GM20000 (cell line): ENCODE measurements around the gene LMLN.
"Not testable (repeated sequence)": the region's sequence is repeated elsewhere in the genome, so short reads cannot be mapped to it uniquely, and the experiment has no call there.

Experiments
- DNase-seq: peaks from one replicate; pipeline ENCODE4 v3.0.0; 2012; ENCODE audit warnings: low spot score
- CTCF ChIP-seq: IDR thresholded peaks from 2 replicates; pipeline ENCODE4 v1.5.1; 2012; ENCODE audit warnings: mild to moderate bottlenecking, control low read depth; ENCODE audit errors: extremely low read depth, missing control alignments

LMLN gene

DNA sequence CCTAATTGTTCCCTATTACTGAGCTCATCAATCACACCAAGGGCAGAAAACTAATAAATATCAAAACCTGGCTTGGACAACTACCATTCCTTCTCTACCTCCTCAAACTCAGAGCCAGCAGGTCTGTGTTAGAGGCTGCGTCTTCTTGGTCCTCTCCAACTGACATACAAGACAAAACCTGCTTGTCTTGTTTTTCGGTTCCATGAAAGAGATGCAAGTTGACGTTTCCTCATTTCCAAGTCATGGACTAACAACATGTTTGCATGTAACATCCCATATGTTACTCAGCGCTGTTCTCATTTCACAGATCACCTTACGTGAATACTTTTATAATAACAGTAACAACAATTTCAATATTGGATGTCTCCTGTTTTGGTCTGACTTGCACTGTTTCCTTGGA is 110.9 kb downstream of the LMLN start:
- DNase-seq = no peak
- no peak for TF ChIP-seq CTCF

GRCh38 chr3:198071602-198072287 is 111.7 kb downstream of the LMLN start:
- peak; percentile 18 for DNase-seq
- no peak for TF ChIP-seq CTCF

DNA sequence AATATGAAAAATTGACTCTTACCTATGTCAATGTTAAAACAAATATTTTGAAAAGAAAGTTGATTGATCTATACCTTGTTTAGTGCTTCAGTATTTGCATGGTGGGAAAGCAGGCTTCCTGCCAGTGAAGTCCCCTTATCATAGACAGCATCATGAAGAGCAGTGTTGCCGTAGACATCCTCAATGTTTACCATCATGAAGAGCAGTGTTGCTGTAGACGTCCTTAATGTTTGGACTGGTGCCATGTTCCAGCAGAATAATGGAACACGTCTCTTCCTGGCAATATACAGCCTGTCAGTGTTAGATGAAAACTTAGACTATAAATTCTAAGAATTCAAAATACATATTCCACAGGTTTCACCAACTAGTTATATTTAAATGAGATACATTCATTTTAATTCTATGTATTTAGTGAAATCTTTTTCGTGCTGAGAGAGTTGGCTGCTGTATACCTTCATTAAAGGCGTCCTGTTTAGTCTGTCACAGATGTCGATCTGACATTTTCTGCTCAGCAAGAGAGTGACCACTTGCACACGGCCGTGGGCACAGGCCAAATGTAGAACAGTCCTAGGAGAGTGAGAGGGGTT is 116.8 kb downstream of the LMLN start:
- no peak for DNase-seq
- no peak for TF ChIP-seq CTCF

- peak; percentile 14 for DNase-seq
- no peak for TF ChIP-seq CTCF
Measured at GRCh38 chr3:198079771-198080520, 119.9 kb downstream of the LMLN start.

DNA sequence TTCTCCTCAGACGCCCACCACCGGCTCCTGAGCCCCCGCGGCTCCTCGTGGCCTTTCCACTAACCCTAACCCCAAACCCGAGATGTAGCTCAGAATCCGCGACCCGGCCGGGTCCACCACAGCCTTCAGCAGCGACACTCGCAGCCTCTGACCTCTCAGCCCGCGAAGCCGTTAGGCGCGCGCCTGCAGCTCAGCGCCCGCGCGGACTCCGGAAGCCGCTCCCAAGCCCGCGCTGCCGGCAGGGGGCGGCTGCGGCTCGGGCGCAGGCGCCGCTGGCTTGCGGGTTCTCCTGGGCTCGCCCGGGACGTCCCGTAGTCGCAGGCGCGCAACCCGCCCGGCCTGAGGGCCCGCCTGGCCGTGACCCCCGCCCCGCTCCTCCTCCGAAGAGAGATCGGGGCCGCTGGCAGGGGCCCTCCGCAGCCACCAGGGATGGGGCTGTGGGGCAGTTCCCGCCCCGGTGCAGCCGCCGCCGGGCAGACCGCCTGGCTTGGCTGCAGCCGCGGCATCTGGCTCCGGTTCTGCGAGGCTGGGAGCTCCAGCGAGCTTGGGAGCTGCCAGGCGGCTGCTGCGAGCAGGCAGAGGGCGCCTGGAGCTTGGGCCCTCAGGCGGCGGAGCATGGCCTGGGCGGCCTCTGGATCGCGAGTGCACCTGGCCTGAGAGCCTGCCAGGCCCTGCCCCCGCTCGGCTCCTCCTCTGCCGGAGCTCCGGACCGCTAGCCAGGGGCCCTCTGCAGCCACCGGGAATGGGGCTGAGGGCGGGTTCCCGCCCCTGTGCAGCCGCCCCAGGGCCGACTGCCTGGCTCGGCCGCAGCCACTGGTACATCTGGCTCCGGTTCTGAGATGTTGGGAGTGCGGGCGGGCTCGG is 120.7 kb downstream of the LMLN start:
- DNase-seq = peak; percentile 77

DNA sequence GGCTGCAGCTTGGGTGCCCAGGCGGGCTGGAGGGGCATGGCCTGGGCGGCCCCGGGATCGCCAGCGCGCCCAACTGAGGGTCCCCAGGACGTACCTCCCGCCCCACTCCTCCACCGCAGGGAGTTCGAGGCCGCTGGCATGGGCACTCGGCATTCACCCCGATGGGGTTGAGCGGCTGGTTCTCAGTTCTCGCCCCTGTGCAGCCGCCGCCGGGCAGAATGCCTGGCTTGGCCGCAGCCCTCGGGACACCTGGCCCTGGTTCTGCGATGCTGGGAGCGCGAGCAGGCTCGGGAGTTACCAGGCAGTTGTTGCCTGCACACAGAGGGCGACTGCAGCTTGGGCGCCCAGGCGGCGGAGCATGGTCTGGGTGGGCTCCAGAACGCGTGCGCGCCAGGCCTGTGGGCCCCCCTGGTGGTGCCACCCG is 121.4 kb downstream of the LMLN start:
- DNase-seq = no peak
- TF ChIP-seq CTCF = no peak

More for the DNA sequence above, 120.7 kb downstream of the LMLN start:
- peak; percentile 61 for TF ChIP-seq CTCF

DNA sequence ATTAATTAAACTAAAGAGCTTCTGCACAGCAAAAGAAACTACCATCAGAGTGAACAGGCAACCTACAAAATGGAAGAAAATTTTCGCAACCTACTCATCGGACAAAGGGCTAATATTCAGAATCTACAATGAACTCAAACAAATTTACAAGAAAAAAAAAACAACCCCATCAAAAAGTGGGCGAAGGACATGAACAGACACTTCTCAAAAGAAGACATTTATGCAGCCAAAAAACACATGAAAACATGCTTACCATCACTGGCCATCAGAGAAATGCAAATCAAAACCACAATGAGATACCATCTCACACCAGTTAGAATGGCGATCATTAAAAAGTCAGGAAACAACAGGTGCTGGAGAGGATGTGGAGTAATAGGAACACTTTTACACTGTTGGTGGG is 122.2 kb downstream of the LMLN start:
- DNase-seq = not testable (repeated sequence)
